Karpas-422 (cell line): ENCODE measurements around the gene CTSS. TPM values are rescaled to one million over a fixed set of nuclear protein-coding genes. Genes with fewer than 3 reads are reported as not detected.
"Not testable (repeated sequence)": the region's sequence is repeated elsewhere in the genome, so short reads cannot be mapped to it uniquely, and the experiment has no call there.

Experiments used
- DNase-seq: peaks from one replicate; pipeline ENCODE4 v3.0.0-alpha.2; 2015
- H2AFZ ChIP-seq: fragments of 200-600 bp; sonication (generic); 2 replicates; pipeline ENCODE4 v1.6.1; 2014; ENCODE audit warnings: antibody characterized with exemption, low read length, mixed read lengths
- H3K27ac ChIP-seq: fragments of 200-600 bp; sonication (generic); 2 replicates; pipeline ENCODE4 v1.5.1; 2014; ENCODE audit warnings: mild to moderate bottlenecking, low read length, moderate library complexity
- H3K27me3 ChIP-seq: fragments of 200-600 bp; sonication (generic); 2 replicates; pipeline ENCODE4 v1.6.1; 2014; ENCODE audit warnings: low read length, mixed read lengths
- H3K36me3 ChIP-seq: fragments of 200-600 bp; sonication (generic); 2 replicates; pipeline ENCODE4 v1.6.1; 2014; ENCODE audit warnings: low read length, mixed read lengths; ENCODE audit not compliant: insufficient read depth
- H3K4me1 ChIP-seq: fragments of 200-600 bp; sonication (generic); 2 replicates; pipeline ENCODE4 v1.6.1; 2014; ENCODE audit warnings: mild to moderate bottlenecking, low read length, mixed read lengths
- H3K4me2 ChIP-seq: fragments of 200-600 bp; sonication (generic); 2 replicates; pipeline ENCODE4 v1.6.1; 2014; ENCODE audit warnings: low read length, low read depth, mild to moderate bottlenecking; ENCODE audit not compliant: poor library complexity, severe bottlenecking
- H3K4me3 ChIP-seq: fragments of 200-600 bp; sonication (generic); 2 replicates; pipeline ENCODE4 v1.5.1; 2014; ENCODE audit warnings: mild to moderate bottlenecking, antibody characterized with exemption, low read length, mixed read lengths
- H3K79me2 ChIP-seq: fragments of 200-600 bp; sonication (generic); 2 replicates; pipeline ENCODE4 v1.6.1; 2014; ENCODE audit warnings: mild to moderate bottlenecking, low read length, mixed read lengths
- H3K9ac ChIP-seq: fragments of 200-600 bp; sonication (generic); 2 replicates; pipeline ENCODE4 v1.6.0; 2014; ENCODE audit warnings: low read length
- H3K9me2 ChIP-seq: fragments of 200-600 bp; sonication (generic), shearing (Covaris generic); replicated peaks from 2 replicates; pipeline ENCODE4 v1.6.0; 2014; ENCODE audit warnings: mild to moderate bottlenecking, low read length, moderate library complexity; ENCODE audit not compliant: insufficient read depth
- H3K9me3 ChIP-seq: fragments of 300-700, 200-600 bp; sonication (generic); 2 replicates; pipeline ENCODE4 v1.6.1; 2014; ENCODE audit warnings: low read length, mixed read lengths
- H4K20me1 ChIP-seq: fragments of 200-600 bp; sonication (generic); 2 replicates; pipeline ENCODE4 v1.6.1; 2014; ENCODE audit warnings: mild to moderate bottlenecking, antibody characterized with exemption, low read length, low read depth; ENCODE audit not compliant: insufficient read depth
- total RNA-seq: library from RNA; depleted of rRNA; stranded (reverse); fragments of >200 nt; shearing (Covaris generic); gene quantifications from 2 replicates; pipeline ENCODE4 v1.2.3, GENCODE V29; 2014; ENCODE audit warnings: low replicate concordance

The CTSS gene
- total RNA-seq, 1 experiment from 2014 or later, result 136 TPM

GRCh38 chr1:150805899-150806298 lies 40.3 kb upstream of the CTSS start:
- Histone ChIP-seq H3K4me1 (no peaks in the 10 kb centered on the region), H2AFZ (no peak overlapping the region), H3K9me3 (no peaks in the 10 kb centered on the region), H3K9me2 (no peaks in the 10 kb centered on the region), H3K4me2 (no peak overlapping the region), H3K4me3 (no peak overlapping the region), H3K27ac (no peak overlapping the region), H3K9ac (no peak overlapping the region), H3K27me3 (no peaks in the 10 kb centered on the region), H3K36me3 (peaks cover 3% of the 10 kb centered on the region; the same call in 1 of the 2 replicates), H3K79me2 (no peaks in the 10 kb centered on the region), H4K20me1 (no peaks in the 10 kb centered on the region)
- DNase-seq, result peak; percentile 41

DNA sequence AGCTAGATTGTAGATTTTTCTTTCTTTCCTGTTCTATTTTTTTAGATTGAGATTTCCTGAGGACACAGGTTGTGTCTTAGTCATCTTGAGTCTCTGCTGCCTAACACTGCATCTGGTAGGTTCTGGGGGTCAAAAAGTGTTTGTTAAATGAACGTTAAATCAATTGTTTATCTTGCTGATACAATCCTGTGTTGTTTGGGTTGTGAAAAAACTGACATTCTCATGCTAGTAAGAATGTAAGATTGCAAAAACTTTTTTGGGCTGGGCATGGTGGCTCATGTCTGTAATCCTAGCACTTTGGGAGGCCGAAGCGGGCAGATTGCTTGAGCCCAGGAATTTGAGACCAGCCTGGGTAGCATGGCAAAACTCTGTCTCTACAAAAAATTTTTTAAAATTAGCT lies 39.1 kb upstream of the CTSS start:
- Histone ChIP-seq H3K4me2 (no peak overlapping the region), H2AFZ (no peak overlapping the region), H3K36me3 (no peaks in the 10 kb centered on the region; the same call in 1 of the 2 replicates), H3K9ac (no peak overlapping the region), H3K9me3 (no peaks in the 10 kb centered on the region), H3K9me2 (no peaks in the 10 kb centered on the region), H3K27me3 (no peaks in the 10 kb centered on the region), H3K27ac (no peak overlapping the region), H3K79me2 (no peaks in the 10 kb centered on the region), H3K4me1 (no peaks in the 10 kb centered on the region), H4K20me1 (no peaks in the 10 kb centered on the region), H3K4me3 (no peak overlapping the region)
- DNase-seq, result peak; percentile 9

DNA sequence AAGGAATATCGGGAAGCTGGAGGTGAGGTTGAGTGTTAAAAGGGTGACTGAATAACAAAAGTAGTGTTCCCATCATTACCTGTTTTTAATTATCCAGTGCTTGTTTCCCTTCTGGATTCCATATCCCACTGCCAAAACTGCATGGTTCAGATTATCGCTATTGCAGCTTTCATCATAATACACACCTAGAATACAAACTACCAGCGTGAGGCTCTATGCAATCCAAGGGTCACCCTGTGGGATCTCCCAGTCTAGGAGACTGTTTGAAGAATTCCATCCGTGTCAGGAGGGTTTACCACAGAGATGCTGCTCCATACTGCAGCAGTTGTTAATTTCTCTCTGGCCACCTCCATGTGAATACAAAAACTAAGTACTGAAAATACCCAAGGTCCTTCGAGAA lies 33.5 kb upstream of the CTSS start:
- Histone ChIP-seq H3K9me2 (no peaks in the 10 kb centered on the region), H3K4me3 (no peak overlapping the region), H2AFZ (no peak overlapping the region), H3K4me1 (no peaks in the 10 kb centered on the region), H3K36me3 (peaks cover 3% of the 10 kb centered on the region; the same call in 1 of the 2 replicates), H3K9me3 (no peaks in the 10 kb centered on the region), H4K20me1 (no peaks in the 10 kb centered on the region), H3K9ac (no peak overlapping the region), H3K27me3 (no peaks in the 10 kb centered on the region), H3K79me2 (no peaks in the 10 kb centered on the region), H3K4me2 (no peak overlapping the region), H3K27ac (no peak overlapping the region)
- DNase-seq, result no peak

- Histone ChIP-seq H3K27ac (no peak overlapping the region), H2AFZ (no peak overlapping the region)
These were observed 32.9 kb upstream of the CTSS start for GRCh38 chr1:150798525-150798924.

GRCh38 chr1:150796374-150796773 lies 30.8 kb upstream of the CTSS start:
- H3K9ac ChIP-seq, result no peak overlapping the region
- H3K36me3 ChIP-seq, result peaks cover 3% of the 10 kb centered on the region; the same call in 1 of the 2 replicates
- H3K27me3 ChIP-seq, result no peaks in the 10 kb centered on the region
- no peaks in the 10 kb centered on the region for H4K20me1 ChIP-seq
- H3K4me2 ChIP-seq, result no peak overlapping the region
- no peak overlapping the region for H3K4me3 ChIP-seq
- H3K4me1 ChIP-seq, result no peaks in the 10 kb centered on the region
- no peak overlapping the region for H3K27ac ChIP-seq
- H2AFZ ChIP-seq, result no peak overlapping the region
- no peaks in the 10 kb centered on the region for H3K9me3 ChIP-seq
- peak; percentile 23 for DNase-seq
- H3K9me2 ChIP-seq, result no peaks in the 10 kb centered on the region
- no peaks in the 10 kb centered on the region for H3K79me2 ChIP-seq

More at GRCh38 chr1:150798525-150798924, 32.9 kb upstream of the CTSS start:
- no peaks in the 10 kb centered on the region for H3K27me3 ChIP-seq
- H3K4me1 ChIP-seq, result no peaks in the 10 kb centered on the region
- no peak overlapping the region for H3K9ac ChIP-seq
- no peaks in the 10 kb centered on the region for H3K9me3 ChIP-seq
- no peak overlapping the region for H3K4me2 ChIP-seq
- H3K9me2 ChIP-seq, result no peaks in the 10 kb centered on the region
- H3K36me3 ChIP-seq, result peaks cover 3% of the 10 kb centered on the region; the same call in 1 of the 2 replicates
- no peaks in the 10 kb centered on the region for H4K20me1 ChIP-seq
- no peaks in the 10 kb centered on the region for H3K79me2 ChIP-seq
- H3K4me3 ChIP-seq, result no peak overlapping the region
- peak; percentile 30 for DNase-seq

DNA sequence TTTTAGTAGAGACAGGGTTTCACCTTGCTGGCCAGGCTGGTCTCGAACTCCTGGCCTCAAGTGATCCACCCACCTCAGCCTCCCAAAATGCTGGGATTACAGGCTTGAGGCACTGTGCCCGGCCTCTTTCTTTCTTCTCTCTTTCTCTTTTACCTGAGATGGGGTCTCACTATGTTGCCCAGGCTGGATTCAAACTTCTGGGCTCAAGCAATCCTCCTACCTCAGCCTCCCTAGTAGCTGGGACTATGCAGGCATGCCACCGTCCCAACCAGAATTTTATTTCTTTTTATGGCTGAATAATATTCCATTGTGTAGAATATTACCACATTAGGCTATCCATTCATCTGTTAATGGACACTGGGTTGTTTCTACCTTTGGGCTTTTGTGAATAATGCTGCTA lies 28.2 kb upstream of the CTSS start:
- DNase-seq, result peak; percentile 12
- not testable (repeated sequence) for H4K20me1 ChIP-seq, H3K4me1 ChIP-seq, H3K9me3 ChIP-seq, H3K4me3 ChIP-seq, H2AFZ ChIP-seq, H3K79me2 ChIP-seq, H3K36me3 ChIP-seq, H3K9ac ChIP-seq, H3K4me2 ChIP-seq, H3K27me3 ChIP-seq, H3K27ac ChIP-seq, H3K9me2 ChIP-seq

DNA sequence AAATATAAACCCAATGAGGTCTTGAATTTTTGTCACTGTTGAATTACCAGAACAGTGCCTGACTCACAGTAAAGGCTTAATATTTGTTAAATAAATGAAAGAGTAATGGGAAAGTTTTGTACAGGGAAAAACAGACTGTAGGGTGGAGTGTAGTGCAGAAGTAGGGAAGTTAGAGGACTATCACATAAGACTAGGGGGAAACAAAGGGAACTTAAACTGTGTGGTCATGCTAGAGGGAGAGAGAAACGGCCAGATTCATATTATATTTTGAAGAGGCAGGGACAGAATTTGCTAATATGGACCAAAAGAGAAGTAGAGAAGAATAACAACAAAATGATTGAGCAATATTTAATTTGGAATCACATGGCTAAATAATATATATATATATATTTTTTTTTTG lies 27.6 kb upstream of the CTSS start:
- no peak overlapping the region for H3K9ac ChIP-seq
- H4K20me1 ChIP-seq, result no peaks in the 10 kb centered on the region
- H3K4me2 ChIP-seq, result no peak overlapping the region
- H2AFZ ChIP-seq, result no peak overlapping the region
- H3K9me2 ChIP-seq, result no peaks in the 10 kb centered on the region
- H3K27me3 ChIP-seq, result no peaks in the 10 kb centered on the region
- H3K27ac ChIP-seq, result no peak overlapping the region
- H3K4me1 ChIP-seq, result peaks cover 7% of the 10 kb centered on the region
- peak; percentile 24 for DNase-seq
- peaks cover 3% of the 10 kb centered on the region; the same call in 1 of the 2 replicates for H3K36me3 ChIP-seq
- no peaks in the 10 kb centered on the region for H3K9me3 ChIP-seq
- no peak overlapping the region for H3K4me3 ChIP-seq
- H3K79me2 ChIP-seq, result no peaks in the 10 kb centered on the region

DNA sequence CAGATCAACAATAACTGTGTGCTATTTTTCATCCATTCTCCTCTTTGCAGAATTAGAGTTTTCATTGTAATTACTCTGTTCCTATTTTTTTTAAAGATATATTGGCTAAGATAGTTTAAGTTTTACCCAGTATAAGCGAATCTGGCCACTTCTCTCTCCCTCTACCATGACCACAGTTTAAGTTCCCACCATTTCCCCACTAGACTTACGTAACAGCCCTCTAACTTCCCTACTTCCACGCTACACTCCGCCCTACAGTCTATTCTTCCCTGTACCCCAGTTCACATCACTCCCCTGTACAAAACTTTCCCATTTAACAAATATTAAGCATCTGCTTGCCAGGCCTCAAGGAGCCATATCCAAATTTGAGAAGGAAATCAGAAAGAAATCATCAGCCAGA lies 26.0 kb upstream of the CTSS start:
- H3K79me2 ChIP-seq, result no peaks in the 10 kb centered on the region
- no peak overlapping the region for H3K4me2 ChIP-seq
- peaks cover 15% of the 10 kb centered on the region for H3K4me1 ChIP-seq
- no peaks in the 10 kb centered on the region for H3K9me2 ChIP-seq
- peak; percentile 39 for DNase-seq
- H3K27me3 ChIP-seq, result no peaks in the 10 kb centered on the region
- no peaks in the 10 kb centered on the region for H4K20me1 ChIP-seq
- H3K36me3 ChIP-seq, result peaks cover 3% of the 10 kb centered on the region; the same call in 1 of the 2 replicates
- no peak overlapping the region for H2AFZ ChIP-seq
- no peak overlapping the region for H3K27ac ChIP-seq
- no peak overlapping the region for H3K9ac ChIP-seq
- no peak overlapping the region for H3K4me3 ChIP-seq
- no peaks in the 10 kb centered on the region for H3K9me3 ChIP-seq

DNA sequence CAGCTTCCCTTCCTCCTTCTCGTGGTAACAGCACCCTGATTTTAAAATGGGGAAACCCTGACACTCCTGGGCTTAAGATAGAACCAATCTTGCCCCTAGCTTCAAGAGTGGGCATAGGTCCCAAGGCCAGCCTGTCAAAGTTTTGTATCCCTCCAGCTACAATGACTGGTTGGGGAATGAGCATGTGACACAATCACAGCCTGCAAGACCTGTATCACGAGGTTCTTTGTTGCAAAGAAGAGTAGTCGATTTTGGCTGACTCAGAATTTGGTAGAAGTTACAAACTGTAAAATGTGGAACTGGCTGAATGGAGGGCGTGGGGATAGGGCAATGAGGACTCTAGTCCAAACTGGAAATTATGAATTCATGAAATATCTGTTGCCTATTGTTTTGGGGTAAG lies 23.8 kb upstream of the CTSS start:
- no peaks in the 10 kb centered on the region for H3K9me3 ChIP-seq
- no peak overlapping the region for H3K27ac ChIP-seq
- no peaks in the 10 kb centered on the region for H3K36me3 ChIP-seq
- H3K4me2 ChIP-seq, result no peak overlapping the region
- no peaks in the 10 kb centered on the region for H4K20me1 ChIP-seq
- no peaks in the 10 kb centered on the region for H3K79me2 ChIP-seq
- H2AFZ ChIP-seq, result no peak overlapping the region
- H3K9ac ChIP-seq, result no peak overlapping the region
- H3K27me3 ChIP-seq, result no peaks in the 10 kb centered on the region
- H3K9me2 ChIP-seq, result no peaks in the 10 kb centered on the region
- no peak overlapping the region for H3K4me3 ChIP-seq
- H3K4me1 ChIP-seq, result peaks cover 15% of the 10 kb centered on the region
- peak; percentile 21 for DNase-seq
